Uterus (tissue), 2 donors: ENCODE data around the gene SPTBN5.

Source experiments
- CTCF ChIP-seq, 4 experiments: fragments of 200-600 bp in 2 of 4; fragments of 450-650 bp in 2 of 4; sonication (generic) in 2 of 4; IDR thresholded peaks; one replicate each; pipeline ENCODE4 v1.5.1; 2016 to 2019; ENCODE audit warnings: antibody characterized with exemption in 4 of 4, mild to moderate bottlenecking in 2 of 4, moderate library complexity in 1 of 4
- POLR2A ChIP-seq, 2 donors: fragments of 450-650 bp; IDR thresholded peaks; one replicate each; pipeline ENCODE4 v1.6.1; 2016; ENCODE audit warnings: antibody characterized with exemption in 2 of 2, mild to moderate bottlenecking in 1 of 2, moderate library complexity in 1 of 2

- TF ChIP-seq CTCF (IDR thresholded peaks at IDR 0.05): no peak
- no peak for TF ChIP-seq POLR2A (IDR thresholded peaks at IDR 0.05)
Measured at GRCh38 chr15:41801185-41801584, 92.7 kb downstream of the SPTBN5 start.
